Hepatocyte (in vitro differentiated cells): ENCODE measurements around the gene PAQR5.

ENCODE experiments used
- EZH2 ChIP-seq: fragments of 200-600 bp; sonication (generic); IDR thresholded peaks from 2 replicates; pipeline ENCODE4 v1.6.1; 2016; ENCODE audit warnings: antibody characterized with exemption, mild to moderate bottlenecking, borderline replicate concordance
- TF ChIP-seq, protein P1 (sequence below): fragments of 200-600 bp; sonication (generic); IDR thresholded peaks from 2 replicates; pipeline ENCODE4 v1.5.1; 2016; ENCODE audit warnings: antibody characterized with exemption, mild to moderate bottlenecking; ENCODE audit not compliant: poor library complexity

DNA sequence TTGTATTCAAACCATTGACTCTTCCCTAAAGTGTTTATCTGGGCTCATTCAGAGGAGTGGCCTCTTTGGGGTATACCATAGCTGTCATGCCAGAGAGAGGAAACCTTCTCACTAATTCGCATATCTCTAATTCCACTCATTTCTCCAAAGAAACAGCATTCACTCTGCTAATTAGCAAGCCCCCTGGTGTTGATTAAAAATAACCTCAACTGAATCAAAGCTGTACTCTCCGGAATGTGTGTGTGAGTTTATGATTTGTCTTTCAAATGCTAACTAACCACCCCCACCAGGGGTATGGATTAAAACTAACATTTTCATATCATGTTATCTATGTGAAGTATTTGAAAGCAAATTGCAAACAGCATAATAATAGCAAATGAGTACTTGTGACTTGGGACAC is 45.5 kb downstream of the PAQR5 start:
- TF ChIP-seq, protein P1, sequence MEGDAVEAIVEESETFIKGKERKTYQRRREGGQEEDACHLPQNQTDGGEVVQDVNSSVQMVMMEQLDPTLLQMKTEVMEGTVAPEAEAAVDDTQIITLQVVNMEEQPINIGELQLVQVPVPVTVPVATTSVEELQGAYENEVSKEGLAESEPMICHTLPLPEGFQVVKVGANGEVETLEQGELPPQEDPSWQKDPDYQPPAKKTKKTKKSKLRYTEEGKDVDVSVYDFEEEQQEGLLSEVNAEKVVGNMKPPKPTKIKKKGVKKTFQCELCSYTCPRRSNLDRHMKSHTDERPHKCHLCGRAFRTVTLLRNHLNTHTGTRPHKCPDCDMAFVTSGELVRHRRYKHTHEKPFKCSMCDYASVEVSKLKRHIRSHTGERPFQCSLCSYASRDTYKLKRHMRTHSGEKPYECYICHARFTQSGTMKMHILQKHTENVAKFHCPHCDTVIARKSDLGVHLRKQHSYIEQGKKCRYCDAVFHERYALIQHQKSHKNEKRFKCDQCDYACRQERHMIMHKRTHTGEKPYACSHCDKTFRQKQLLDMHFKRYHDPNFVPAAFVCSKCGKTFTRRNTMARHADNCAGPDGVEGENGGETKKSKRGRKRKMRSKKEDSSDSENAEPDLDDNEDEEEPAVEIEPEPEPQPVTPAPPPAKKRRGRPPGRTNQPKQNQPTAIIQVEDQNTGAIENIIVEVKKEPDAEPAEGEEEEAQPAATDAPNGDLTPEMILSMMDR: no peak
- no peak for TF ChIP-seq EZH2
